Smooth muscle cell (in vitro differentiated cells): ENCODE measurements around the gene NIFK. TPM values are rescaled to one million over a fixed set of nuclear protein-coding genes. Genes with fewer than 3 reads are reported as not detected.
A peak's percentile ranks its signal among the peaks of the same experiment; 100 is the strongest.

Source experiments
- DNase-seq: peaks from one replicate; lab custom pipeline; 2025; ENCODE audit not compliant: unreplicated experiment; lab: John Stamatoyannopoulos, UW
- H2AFZ ChIP-seq: fragments of 200-600 bp; sonication (generic); 2 replicates; pipeline ENCODE4 v1.6.0; 2016; ENCODE audit warnings: antibody characterized with exemption, low read depth, mild to moderate bottlenecking
- H3F3A ChIP-seq: fragments of 200-600 bp; sonication (generic); 2 replicates; pipeline ENCODE4 v1.6.0; 2017; ENCODE audit warnings: antibody characterized with exemption, low read depth
- H3K27ac ChIP-seq: fragments of 200-600 bp; sonication (generic); 2 replicates; pipeline ENCODE4 v1.5.1; 2016; ENCODE audit warnings: low read depth, mild to moderate bottlenecking
- H3K27me3 ChIP-seq: fragments of 200-600 bp; sonication (generic); 2 replicates; pipeline ENCODE4 v1.6.1; 2016; ENCODE audit warnings: low read depth, mild to moderate bottlenecking
- H3K36me3 ChIP-seq: fragments of 200-600 bp; sonication (generic); 2 replicates; pipeline ENCODE4 v1.5.1; 2016; ENCODE audit warnings: low read depth
- H3K4me1 ChIP-seq: fragments of 200-600 bp; sonication (generic); 2 replicates; pipeline ENCODE4 v1.5.1; 2016; ENCODE audit warnings: low read depth
- H3K4me2 ChIP-seq: fragments of 200-600 bp; sonication (generic); 2 replicates; pipeline ENCODE4 v1.6.0; 2016; ENCODE audit warnings: mild to moderate bottlenecking
- H3K4me3 ChIP-seq: fragments of 200-600 bp; sonication (generic); 2 replicates; pipeline ENCODE4 v1.5.1; 2016; ENCODE audit warnings: mild to moderate bottlenecking
- H3K79me2 ChIP-seq: fragments of 200-600 bp; sonication (generic); 2 replicates; pipeline ENCODE4 v1.6.0; 2016; ENCODE audit warnings: low read depth, mild to moderate bottlenecking
- H3K9ac ChIP-seq: fragments of 200-600 bp; sonication (generic); 2 replicates; pipeline ENCODE4 v1.6.0; 2016; ENCODE audit warnings: low read depth
- H3K9me3 ChIP-seq: fragments of 200-600 bp; sonication (generic); replicated peaks from 2 replicates; pipeline ENCODE4 v1.5.1; 2016; ENCODE audit warnings: low read depth
- H4K20me1 ChIP-seq: fragments of 200-600 bp; sonication (generic); 2 replicates; pipeline ENCODE4 v1.6.0; 2016; ENCODE audit warnings: low read depth
- CTCF ChIP-seq: fragments of 200-600 bp; sonication (generic); IDR thresholded peaks from 2 replicates; pipeline ENCODE4 v1.5.1; 2017; ENCODE audit warnings: borderline replicate concordance, mild to moderate bottlenecking, antibody characterized with exemption; ENCODE audit not compliant: insufficient read depth, poor library complexity, severe bottlenecking
- whole genome bisulfite sequencing: methylation state at CpG from one replicate; pipeline ENCODE4 v1.1.7; 2016; ENCODE audit warnings: low lambda C conversion rate; 5-methylcytosine and 5-hydroxymethylcytosine counted together
- polyA plus RNA-seq: library from polyadenylated mRNA; unstranded; fragments of >200 nt; fragmentation: Nextera tagmentation; extraction: Ambion mirVana; gene quantifications from 2 replicates; pipeline ENCODE4 v1.2.1, GENCODE V29; 2016
- total RNA-seq: library from RNA; depleted of rRNA; stranded (reverse); fragments of >200 nt; gene quantifications from 2 replicates; pipeline ENCODE4 v1.2.3, GENCODE V29; 2014

Gene NIFK
- total and polyA plus RNA-seq, 2 experiments from 2014 or later = 43.6 to 92.5 TPM

- H4K20me1 ChIP-seq = no peaks in the 10 kb centered on the region
- TF ChIP-seq CTCF = no peak
- DNase-seq = no peak
- H3K79me2 ChIP-seq = no peaks in the 10 kb centered on the region
- no peak overlapping the region for H2AFZ ChIP-seq
- H3K4me3 ChIP-seq = no peak overlapping the region
- H3F3A ChIP-seq = no peaks in the 10 kb centered on the region
- H3K27me3 ChIP-seq = no peaks in the 10 kb centered on the region
- H3K9ac ChIP-seq = no peak overlapping the region
- H3K4me1 ChIP-seq = peaks cover 14% of the 10 kb centered on the region
- no peaks in the 10 kb centered on the region for H3K9me3 ChIP-seq
- H3K36me3 ChIP-seq = no peaks in the 10 kb centered on the region
- WGBS = 89% methylated on average over 6 of the region's 6 CpGs
- no peak overlapping the region for H3K4me2 ChIP-seq
- H3K27ac ChIP-seq = no peak overlapping the region
These were observed 46.6 kb downstream of the NIFK start for GRCh38 chr2:121690095-121690494.

GRCh38 chr2:121689356-121689755, 47.3 kb downstream of the NIFK start:
- no peak overlapping the region for H2AFZ ChIP-seq
- H3K27me3 ChIP-seq = no peaks in the 10 kb centered on the region
- no peaks in the 10 kb centered on the region for H3K79me2 ChIP-seq
- WGBS = 78% methylated on average over 4 of the region's 4 CpGs
- H3K4me3 ChIP-seq = no peak overlapping the region
- no peak overlapping the region for H3K27ac ChIP-seq
- no peak overlapping the region for H3K4me2 ChIP-seq
- no peaks in the 10 kb centered on the region for H3K9me3 ChIP-seq
- peak; percentile 30 for TF ChIP-seq CTCF
- peaks cover 19% of the 10 kb centered on the region for H3K4me1 ChIP-seq
- no peaks in the 10 kb centered on the region for H3K36me3 ChIP-seq
- no peak overlapping the region for H3K9ac ChIP-seq
- H4K20me1 ChIP-seq = no peaks in the 10 kb centered on the region
- no peak for DNase-seq
- no peaks in the 10 kb centered on the region for H3F3A ChIP-seq

- Histone ChIP-seq H3K27me3 (no peaks in the 10 kb centered on the region), H4K20me1 (no peaks in the 10 kb centered on the region), H3F3A (no peaks in the 10 kb centered on the region), H3K27ac (no peak overlapping the region), H3K9me3 (no peaks in the 10 kb centered on the region), H3K4me3 (no peak overlapping the region), H3K4me1 (peaks cover 25% of the 10 kb centered on the region), H3K79me2 (no peaks in the 10 kb centered on the region), H3K36me3 (no peaks in the 10 kb centered on the region), H3K4me2 (no peak overlapping the region), H3K9ac (no peak overlapping the region), H2AFZ (no peak overlapping the region)
- no peak for TF ChIP-seq CTCF
- 98% methylated on average over 2 of the region's 2 CpGs for WGBS
- DNase-seq = no peak
These were observed 47.9 kb downstream of the NIFK start for GRCh38 chr2:121688820-121689219.

- Histone ChIP-seq H3K27me3 (no peaks in the 10 kb centered on the region), H3F3A (no peaks in the 10 kb centered on the region), H3K4me3 (no peak overlapping the region), H3K27ac (no peak overlapping the region), H3K79me2 (no peaks in the 10 kb centered on the region), H3K4me2 (no peak overlapping the region), H4K20me1 (no peaks in the 10 kb centered on the region), H3K4me1 (peaks cover 37% of the 10 kb centered on the region), H3K9me3 (no peaks in the 10 kb centered on the region), H2AFZ (no peak overlapping the region), H3K9ac (no peak overlapping the region), H3K36me3 (no peaks in the 10 kb centered on the region)
- WGBS = 86% methylated on average over 2 of the region's 2 CpGs
- no peak for TF ChIP-seq CTCF
- DNase-seq = no peak
These were observed 49.8 kb downstream of the NIFK start for GRCh38 chr2:121686902-121687301.
